Sigmoid colon (tissue), 4 donors: Measurements from ENCODE around the gene AFAP1.

Source experiments
- EP300 ChIP-seq, 4 donors: sonication (generic); formaldehyde crosslinking; IDR thresholded peaks; one replicate each; pipeline ENCODE4 v1.6.1; 2017; ENCODE audit warnings: antibody characterized with exemption in 4 of 4
- POLR2A ChIP-seq, 2 donors: fragments of 450-650 bp; IDR thresholded peaks; one replicate each; pipeline ENCODE4 v1.6.1; 2016; ENCODE audit warnings: antibody characterized with exemption in 2 of 2, mild to moderate bottlenecking in 2 of 2, moderate library complexity in 2 of 2
- POLR2AphosphoS5 ChIP-seq, 4 donors: sonication (generic); formaldehyde crosslinking; IDR thresholded peaks; one replicate each; pipeline ENCODE4 v1.6.1; 2017; ENCODE audit warnings: antibody characterized with exemption in 4 of 4
- TF ChIP-seq, protein P1 (sequence below), 4 experiments: fragments of 450-650 bp in 3 of 4; fragments of 200-600 bp in 1 of 4; IDR thresholded peaks; one replicate each; pipeline ENCODE4 v1.5.1; 2016 to 2019; ENCODE audit warnings: antibody characterized with exemption in 4 of 4, mild to moderate bottlenecking in 3 of 4, moderate library complexity in 2 of 4

DNA sequence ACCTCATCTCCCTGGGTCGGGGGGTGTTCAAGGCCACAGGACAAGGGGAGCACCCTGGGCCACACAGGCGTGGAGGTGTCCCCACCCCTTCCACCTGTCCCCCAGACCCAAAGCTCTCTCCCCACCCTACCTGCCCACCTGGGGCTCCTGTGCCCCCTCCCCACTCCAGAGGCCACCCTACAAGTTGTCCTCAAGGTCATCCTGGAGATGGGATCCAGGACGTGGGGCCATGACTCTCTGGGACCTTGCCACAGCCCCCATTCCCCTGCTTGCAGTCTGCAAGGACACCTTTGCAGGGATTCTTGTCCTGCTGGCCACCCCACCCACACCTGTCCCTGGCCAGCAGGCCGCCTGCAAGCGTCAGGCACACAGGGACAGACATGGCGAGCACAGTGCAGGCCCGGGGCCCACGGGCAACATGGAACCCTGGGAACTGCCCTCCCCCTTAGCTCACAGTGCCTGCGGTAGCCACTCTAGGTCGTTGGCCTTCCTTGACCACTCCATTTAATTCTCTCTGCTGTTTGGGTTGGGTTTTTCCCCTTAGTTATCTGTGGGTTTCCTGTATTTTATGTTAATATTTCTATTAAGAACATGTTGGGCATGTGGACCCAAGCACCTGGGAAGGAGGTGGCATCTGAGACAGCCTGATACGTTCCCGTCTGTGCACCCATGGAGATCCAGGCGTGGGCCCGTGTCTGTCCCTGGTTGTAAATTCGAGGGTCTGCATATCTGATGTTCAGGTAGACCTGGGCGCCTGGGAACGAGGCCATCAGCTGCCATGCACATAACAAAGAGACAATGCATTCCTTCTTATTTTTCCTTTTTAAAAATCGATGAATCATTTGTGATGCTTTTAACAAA lies 197.5 kb downstream of the AFAP1 start:
- TF ChIP-seq, protein P1, sequence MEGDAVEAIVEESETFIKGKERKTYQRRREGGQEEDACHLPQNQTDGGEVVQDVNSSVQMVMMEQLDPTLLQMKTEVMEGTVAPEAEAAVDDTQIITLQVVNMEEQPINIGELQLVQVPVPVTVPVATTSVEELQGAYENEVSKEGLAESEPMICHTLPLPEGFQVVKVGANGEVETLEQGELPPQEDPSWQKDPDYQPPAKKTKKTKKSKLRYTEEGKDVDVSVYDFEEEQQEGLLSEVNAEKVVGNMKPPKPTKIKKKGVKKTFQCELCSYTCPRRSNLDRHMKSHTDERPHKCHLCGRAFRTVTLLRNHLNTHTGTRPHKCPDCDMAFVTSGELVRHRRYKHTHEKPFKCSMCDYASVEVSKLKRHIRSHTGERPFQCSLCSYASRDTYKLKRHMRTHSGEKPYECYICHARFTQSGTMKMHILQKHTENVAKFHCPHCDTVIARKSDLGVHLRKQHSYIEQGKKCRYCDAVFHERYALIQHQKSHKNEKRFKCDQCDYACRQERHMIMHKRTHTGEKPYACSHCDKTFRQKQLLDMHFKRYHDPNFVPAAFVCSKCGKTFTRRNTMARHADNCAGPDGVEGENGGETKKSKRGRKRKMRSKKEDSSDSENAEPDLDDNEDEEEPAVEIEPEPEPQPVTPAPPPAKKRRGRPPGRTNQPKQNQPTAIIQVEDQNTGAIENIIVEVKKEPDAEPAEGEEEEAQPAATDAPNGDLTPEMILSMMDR (IDR thresholded peaks at IDR 0.05) = no peak
- no peak for TF ChIP-seq POLR2A (IDR thresholded peaks at IDR 0.05)
- TF ChIP-seq POLR2AphosphoS5 (IDR thresholded peaks at IDR 0.05) = no peak
- TF ChIP-seq EP300 (IDR thresholded peaks at IDR 0.05) = no peak
